Measurements from ENCODE around the gene CDYL.

DNA sequence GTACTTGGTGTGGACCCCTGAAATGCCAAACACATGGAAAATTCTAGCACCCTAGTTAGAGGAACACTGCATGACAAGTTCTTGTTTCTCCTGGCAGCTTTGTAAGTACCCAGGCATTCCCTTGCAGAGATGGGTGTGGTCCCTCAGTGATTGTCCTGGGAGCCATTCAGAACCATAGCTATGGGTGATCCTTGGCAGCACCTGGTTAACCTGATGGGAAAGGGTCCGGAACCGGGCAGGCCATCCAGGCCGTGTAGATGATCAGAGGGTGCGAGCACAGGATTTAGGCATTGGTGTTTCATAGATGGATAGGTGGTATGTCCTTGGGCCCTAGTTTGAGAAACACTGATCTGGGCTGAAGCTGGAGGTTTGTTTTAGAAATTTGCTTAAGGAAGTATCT, 131.9 kb downstream of the CDYL start:
- TF ChIP-seq, protein P1, sequence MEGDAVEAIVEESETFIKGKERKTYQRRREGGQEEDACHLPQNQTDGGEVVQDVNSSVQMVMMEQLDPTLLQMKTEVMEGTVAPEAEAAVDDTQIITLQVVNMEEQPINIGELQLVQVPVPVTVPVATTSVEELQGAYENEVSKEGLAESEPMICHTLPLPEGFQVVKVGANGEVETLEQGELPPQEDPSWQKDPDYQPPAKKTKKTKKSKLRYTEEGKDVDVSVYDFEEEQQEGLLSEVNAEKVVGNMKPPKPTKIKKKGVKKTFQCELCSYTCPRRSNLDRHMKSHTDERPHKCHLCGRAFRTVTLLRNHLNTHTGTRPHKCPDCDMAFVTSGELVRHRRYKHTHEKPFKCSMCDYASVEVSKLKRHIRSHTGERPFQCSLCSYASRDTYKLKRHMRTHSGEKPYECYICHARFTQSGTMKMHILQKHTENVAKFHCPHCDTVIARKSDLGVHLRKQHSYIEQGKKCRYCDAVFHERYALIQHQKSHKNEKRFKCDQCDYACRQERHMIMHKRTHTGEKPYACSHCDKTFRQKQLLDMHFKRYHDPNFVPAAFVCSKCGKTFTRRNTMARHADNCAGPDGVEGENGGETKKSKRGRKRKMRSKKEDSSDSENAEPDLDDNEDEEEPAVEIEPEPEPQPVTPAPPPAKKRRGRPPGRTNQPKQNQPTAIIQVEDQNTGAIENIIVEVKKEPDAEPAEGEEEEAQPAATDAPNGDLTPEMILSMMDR (IDR thresholded peaks at IDR 0.05) = no peak
- no peak for TF ChIP-seq EP300 (IDR thresholded peaks at IDR 0.05)
- TF ChIP-seq POLR2A (IDR thresholded peaks at IDR 0.05; ENCODE audit: low read depth) = no peak
- no peak for TF ChIP-seq POLR2AphosphoS5 (IDR thresholded peaks at IDR 0.05)
